Measurements from ENCODE around the gene PTF1A.

PTF1A gene

DNA sequence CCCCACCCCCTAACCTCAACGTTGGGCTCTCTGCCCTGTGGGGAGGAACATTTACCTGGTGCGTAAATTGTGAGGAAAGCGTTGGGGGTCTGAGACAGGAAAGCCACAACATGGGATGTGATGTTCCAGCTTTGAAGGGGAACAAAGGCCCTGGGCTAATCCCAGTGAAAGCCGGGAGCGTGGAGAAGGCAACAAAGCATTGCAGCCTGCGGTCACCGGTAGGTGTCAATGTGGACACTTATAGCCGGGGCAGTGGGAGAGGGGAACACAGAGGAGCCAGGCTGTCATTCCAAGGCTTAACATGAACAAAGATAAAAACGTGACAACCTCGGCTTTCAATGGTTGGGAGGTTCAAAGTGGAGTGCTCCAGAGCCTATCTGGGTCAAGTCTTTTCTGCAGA is 12.7 kb downstream of the PTF1A start:
- Histone ChIP-seq H3K36me3 (replicated peaks; ENCODE audit: insufficient read depth, low read length) (no peaks in the 10 kb centered on the region), H3F3A (ENCODE audit: insufficient read depth, low read length) (no peaks in the 10 kb centered on the region), H3K4me1 (ENCODE audit: low read length) (no peaks in the 10 kb centered on the region), H2AFZ (ENCODE audit: low read length) (no peak overlapping the region), H3K9ac (ENCODE audit: low read length) (no peak overlapping the region), H3K4me3 (ENCODE audit: low read length) (no peak overlapping the region), H3K27ac (ENCODE audit: low read length) (no peak overlapping the region), H3K4me2 (ENCODE audit: low read depth, low read length) (no peak overlapping the region), H3K9me2 (replicated peaks; ENCODE audit: insufficient read depth, low read length) (no peaks in the 10 kb centered on the region), H4K20me1 (ENCODE audit: insufficient read depth, low read length) (no peaks in the 10 kb centered on the region), H3K27me3 (replicated peaks; ENCODE audit: insufficient read depth, low read length) (no peaks in the 10 kb centered on the region), H3K79me2 (ENCODE audit: low read length) (no peaks in the 10 kb centered on the region), H3K9me3 (replicated peaks; ENCODE audit: insufficient read depth, low read length) (no peaks in the 10 kb centered on the region)
- DNase-seq, result no peak
- no peak for TF ChIP-seq EZH2 (optimal IDR thresholded peaks at IDR 0.05; ENCODE audit: low read depth, low read length)
- TF ChIP-seq, protein P1, sequence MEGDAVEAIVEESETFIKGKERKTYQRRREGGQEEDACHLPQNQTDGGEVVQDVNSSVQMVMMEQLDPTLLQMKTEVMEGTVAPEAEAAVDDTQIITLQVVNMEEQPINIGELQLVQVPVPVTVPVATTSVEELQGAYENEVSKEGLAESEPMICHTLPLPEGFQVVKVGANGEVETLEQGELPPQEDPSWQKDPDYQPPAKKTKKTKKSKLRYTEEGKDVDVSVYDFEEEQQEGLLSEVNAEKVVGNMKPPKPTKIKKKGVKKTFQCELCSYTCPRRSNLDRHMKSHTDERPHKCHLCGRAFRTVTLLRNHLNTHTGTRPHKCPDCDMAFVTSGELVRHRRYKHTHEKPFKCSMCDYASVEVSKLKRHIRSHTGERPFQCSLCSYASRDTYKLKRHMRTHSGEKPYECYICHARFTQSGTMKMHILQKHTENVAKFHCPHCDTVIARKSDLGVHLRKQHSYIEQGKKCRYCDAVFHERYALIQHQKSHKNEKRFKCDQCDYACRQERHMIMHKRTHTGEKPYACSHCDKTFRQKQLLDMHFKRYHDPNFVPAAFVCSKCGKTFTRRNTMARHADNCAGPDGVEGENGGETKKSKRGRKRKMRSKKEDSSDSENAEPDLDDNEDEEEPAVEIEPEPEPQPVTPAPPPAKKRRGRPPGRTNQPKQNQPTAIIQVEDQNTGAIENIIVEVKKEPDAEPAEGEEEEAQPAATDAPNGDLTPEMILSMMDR (IDR thresholded peaks at IDR 0.05; ENCODE audit: low read length), result no peak

DNA sequence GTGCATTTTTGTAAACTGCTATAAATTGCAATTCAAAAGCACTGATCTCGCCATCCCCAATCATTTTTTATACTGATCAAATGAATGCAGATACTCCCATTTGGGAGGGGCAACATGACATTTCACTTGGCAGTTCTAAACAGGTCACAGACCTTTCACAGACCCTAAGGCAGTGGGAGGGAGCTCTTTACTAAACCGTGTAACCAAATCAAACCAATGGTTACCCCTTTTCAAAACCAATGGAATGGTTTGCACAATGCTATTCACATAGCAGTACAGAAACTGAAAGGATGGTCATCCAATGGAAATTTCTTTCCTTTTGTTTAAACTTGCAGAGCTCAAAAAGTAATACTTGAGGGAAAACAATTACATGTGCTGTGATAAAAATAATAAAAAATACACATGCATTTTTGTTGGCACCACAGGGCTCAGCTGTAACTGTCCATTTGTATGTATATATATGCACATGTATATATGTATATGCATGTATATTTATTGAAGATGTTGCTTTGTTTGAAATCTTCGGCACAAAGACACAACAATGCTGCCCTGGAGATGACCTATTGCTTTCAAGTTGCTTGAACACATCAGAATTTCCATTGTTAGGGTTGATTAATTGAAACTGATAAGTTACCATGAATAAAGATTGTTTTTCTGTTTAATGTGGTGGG is 14.0 kb downstream of the PTF1A start:
- Histone ChIP-seq H3K79me2 (ENCODE audit: low read length) (no peaks in the 10 kb centered on the region), H3K4me2 (ENCODE audit: low read depth, low read length) (no peak overlapping the region), H3K9me2 (replicated peaks; ENCODE audit: insufficient read depth, low read length) (no peaks in the 10 kb centered on the region), H3K4me3 (ENCODE audit: low read length) (no peak overlapping the region), H3K4me1 (ENCODE audit: low read length) (no peaks in the 10 kb centered on the region), H3K9ac (ENCODE audit: low read length) (no peak overlapping the region), H3K27me3 (replicated peaks; ENCODE audit: insufficient read depth, low read length) (no peaks in the 10 kb centered on the region), H3K9me3 (replicated peaks; ENCODE audit: insufficient read depth, low read length) (no peaks in the 10 kb centered on the region), H3K27ac (ENCODE audit: low read length) (no peak overlapping the region), H3K36me3 (replicated peaks; ENCODE audit: insufficient read depth, low read length) (no peaks in the 10 kb centered on the region), H3F3A (ENCODE audit: insufficient read depth, low read length) (no peaks in the 10 kb centered on the region), H2AFZ (ENCODE audit: low read length) (no peak overlapping the region), H4K20me1 (ENCODE audit: insufficient read depth, low read length) (no peaks in the 10 kb centered on the region)
- DNase-seq, result no peak
- no peak for TF ChIP-seq EZH2phosphoT487 (IDR thresholded peaks at IDR 0.05; ENCODE audit: low read length)
- TF ChIP-seq, protein P1 (IDR thresholded peaks at IDR 0.05; ENCODE audit: low read length), result no peak
- no peak for TF ChIP-seq EZH2 (optimal IDR thresholded peaks at IDR 0.05; ENCODE audit: low read depth, low read length)

DNA sequence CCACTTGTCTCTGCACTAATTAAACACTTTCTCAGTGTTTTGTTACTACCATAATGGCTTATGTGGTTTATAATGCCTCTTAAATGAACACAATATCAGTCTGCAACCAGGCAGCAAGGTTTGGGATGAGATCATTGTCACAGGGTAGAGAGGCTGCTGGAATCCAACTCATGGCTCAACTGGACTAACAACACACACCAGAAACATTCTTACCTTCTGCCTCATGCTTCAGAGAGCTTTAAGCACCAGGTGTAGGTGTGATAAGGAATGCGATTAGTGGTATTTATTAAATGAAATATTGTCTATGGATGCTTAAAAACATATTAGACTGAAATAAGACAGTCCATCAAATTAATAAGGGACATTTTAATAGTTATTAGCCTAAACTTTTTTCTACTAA is 25.4 kb downstream of the PTF1A start:
- Histone ChIP-seq H3F3A (ENCODE audit: insufficient read depth, low read length) (no peaks in the 10 kb centered on the region), H3K79me2 (ENCODE audit: low read length) (no peaks in the 10 kb centered on the region), H3K27ac (ENCODE audit: low read length) (no peak overlapping the region), H3K4me2 (ENCODE audit: low read depth, low read length) (no peak overlapping the region), H3K9me2 (replicated peaks; ENCODE audit: insufficient read depth, low read length) (no peaks in the 10 kb centered on the region), H3K27me3 (replicated peaks; ENCODE audit: insufficient read depth, low read length) (no peaks in the 10 kb centered on the region), H3K4me1 (ENCODE audit: low read length) (no peaks in the 10 kb centered on the region), H3K4me3 (ENCODE audit: low read length) (no peak overlapping the region), H3K9me3 (replicated peaks; ENCODE audit: insufficient read depth, low read length) (no peaks in the 10 kb centered on the region), H3K9ac (ENCODE audit: low read length) (no peak overlapping the region), H4K20me1 (ENCODE audit: insufficient read depth, low read length) (no peaks in the 10 kb centered on the region), H2AFZ (ENCODE audit: low read length) (no peak overlapping the region), H3K36me3 (replicated peaks; ENCODE audit: insufficient read depth, low read length) (no peaks in the 10 kb centered on the region)
- DNase-seq, result no peak
- TF ChIP-seq, protein P1 (IDR thresholded peaks at IDR 0.05; ENCODE audit: low read length), result no peak
- TF ChIP-seq EZH2phosphoT487 (IDR thresholded peaks at IDR 0.05; ENCODE audit: low read length) (no peak), EZH2 (optimal IDR thresholded peaks at IDR 0.05; ENCODE audit: low read depth, low read length) (no peak)

Data from MM.1S (cell line).